Hepatocyte (in vitro differentiated cells): ENCODE results near the gene BACH2. TPM values are rescaled to one million over a fixed set of nuclear protein-coding genes. Genes with fewer than 3 reads are reported as not detected.

Source experiments
- DNase-seq: peaks from one replicate; pipeline ENCODE4 v3.0.0-alpha.2; 2016; ENCODE audit warnings: low spot score
- H2AFZ ChIP-seq: fragments of 200-600 bp; sonication (generic); 2 replicates; pipeline ENCODE4 v1.6.0; 2016; ENCODE audit warnings: antibody characterized with exemption, mild to moderate bottlenecking
- H3K27ac ChIP-seq: fragments of 200-600 bp; sonication (generic); 2 replicates; pipeline ENCODE4 v1.5.1; 2016; ENCODE audit warnings: mild to moderate bottlenecking
- H3K27me3 ChIP-seq: fragments of 200-600 bp; sonication (generic); 2 replicates; pipeline ENCODE4 v1.6.1; 2016
- H3K36me3 ChIP-seq: fragments of 200-600 bp; sonication (generic); replicated peaks from 2 replicates; pipeline ENCODE4 v1.5.1; 2016; ENCODE audit warnings: low read depth; ENCODE audit not compliant: insufficient read depth
- H3K4me1 ChIP-seq: fragments of 200-600 bp; sonication (generic); 2 replicates; pipeline ENCODE4 v1.5.1; 2016; ENCODE audit warnings: mild to moderate bottlenecking, moderate library complexity; ENCODE audit not compliant: insufficient read depth
- H3K4me2 ChIP-seq: fragments of 200-600 bp; sonication (generic); 2 replicates; pipeline ENCODE4 v1.6.0; 2016
- H3K4me3 ChIP-seq: fragments of 200-600 bp; sonication (generic); 2 replicates; pipeline ENCODE4 v1.5.1; 2016; ENCODE audit warnings: mild to moderate bottlenecking
- H3K79me2 ChIP-seq: fragments of 200-600 bp; sonication (generic); 2 replicates; pipeline ENCODE4 v1.6.0; 2017; ENCODE audit warnings: mild to moderate bottlenecking
- H3K9me2 ChIP-seq: fragments of 200-600 bp; sonication (generic); replicated peaks from 2 replicates; pipeline ENCODE4 v1.6.0; 2017; ENCODE audit warnings: mild to moderate bottlenecking; ENCODE audit not compliant: insufficient read depth
- H3K9me3 ChIP-seq: fragments of 200-600 bp; sonication (generic); 2 replicates; pipeline ENCODE4 v1.5.1; 2016; ENCODE audit warnings: low read depth, mild to moderate bottlenecking
- H4K20me1 ChIP-seq: fragments of 200-600 bp; sonication (generic); 2 replicates; pipeline ENCODE4 v1.6.0; 2016; ENCODE audit warnings: mild to moderate bottlenecking; ENCODE audit not compliant: insufficient read depth, poor library complexity, severe bottlenecking
- EZH2 ChIP-seq: fragments of 200-600 bp; sonication (generic); IDR thresholded peaks from 2 replicates; pipeline ENCODE4 v1.6.1; 2016; ENCODE audit warnings: antibody characterized with exemption, mild to moderate bottlenecking, borderline replicate concordance
- EZH2phosphoT487 ChIP-seq: fragments of 200-600 bp; sonication (generic); IDR thresholded peaks from one replicate; pipeline ENCODE4 v1.6.1; 2018; ENCODE audit warnings: antibody characterized with exemption, mild to moderate bottlenecking, low read depth, moderate library complexity; ENCODE audit not compliant: unreplicated experiment, severe bottlenecking
- WGBS: methylation state at CpG from one replicate; pipeline ENCODE4 v1.1.6; 2016; ENCODE audit warnings: low lambda C conversion rate; ENCODE audit errors: missing lambda C conversion rate; 5-methylcytosine and 5-hydroxymethylcytosine counted together
- polyA plus RNA-seq: library from polyadenylated mRNA; unstranded; fragments of >200 nt; fragmentation: Nextera tagmentation; extraction: Ambion mirVana; gene quantifications from 2 replicates; pipeline ENCODE4 v1.2.1, GENCODE V29; 2016
- total RNA-seq: library from RNA; depleted of rRNA; stranded (reverse); fragments of >200 nt; gene quantifications from 2 replicates; pipeline ENCODE4 v1.2.3, GENCODE V29; 2014
- TF ChIP-seq, protein P1 (sequence below): fragments of 200-600 bp; sonication (generic); IDR thresholded peaks from 2 replicates; pipeline ENCODE4 v1.5.1; 2016; ENCODE audit warnings: antibody characterized with exemption, mild to moderate bottlenecking; ENCODE audit not compliant: poor library complexity

Gene BACH2
- total and polyA plus RNA-seq, 2 experiments from 2014 or later = 2.3 to 2.6 TPM

DNA sequence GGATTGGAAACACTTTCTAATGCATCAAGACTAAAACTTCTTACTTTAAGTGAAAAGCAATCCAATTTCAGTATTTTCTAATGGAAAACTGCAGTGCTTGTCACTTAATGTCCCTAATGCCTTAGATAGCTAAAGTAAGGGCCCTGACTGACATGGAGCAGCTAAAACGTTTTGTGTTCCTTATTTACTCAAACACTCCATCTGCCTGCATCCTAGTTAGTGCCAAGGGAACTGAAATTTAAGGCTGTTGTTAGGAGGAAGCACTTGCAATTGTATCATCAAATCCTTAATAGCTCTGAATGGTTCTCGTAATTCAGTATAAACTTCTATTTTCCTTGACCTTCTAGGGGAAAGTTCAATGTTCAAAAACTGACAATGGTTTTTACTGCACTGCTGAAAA, 274.9 kb downstream of the BACH2 start:
- Histone ChIP-seq H3K4me3 (no peak overlapping the region), H3K79me2 (no peaks in the 10 kb centered on the region), H4K20me1 (no peaks in the 10 kb centered on the region), H2AFZ (no peak overlapping the region), H3K27ac (no peak overlapping the region), H3K4me2 (no peak overlapping the region), H3K36me3 (no peaks in the 10 kb centered on the region), H3K9me3 (no peaks in the 10 kb centered on the region), H3K9me2 (no peaks in the 10 kb centered on the region), H3K4me1 (peaks cover 6% of the 10 kb centered on the region), H3K27me3 (no peaks in the 10 kb centered on the region)
- 45% methylated on average over 2 of the region's 2 CpGs for WGBS
- no peak for TF ChIP-seq EZH2
- TF ChIP-seq, protein P1, sequence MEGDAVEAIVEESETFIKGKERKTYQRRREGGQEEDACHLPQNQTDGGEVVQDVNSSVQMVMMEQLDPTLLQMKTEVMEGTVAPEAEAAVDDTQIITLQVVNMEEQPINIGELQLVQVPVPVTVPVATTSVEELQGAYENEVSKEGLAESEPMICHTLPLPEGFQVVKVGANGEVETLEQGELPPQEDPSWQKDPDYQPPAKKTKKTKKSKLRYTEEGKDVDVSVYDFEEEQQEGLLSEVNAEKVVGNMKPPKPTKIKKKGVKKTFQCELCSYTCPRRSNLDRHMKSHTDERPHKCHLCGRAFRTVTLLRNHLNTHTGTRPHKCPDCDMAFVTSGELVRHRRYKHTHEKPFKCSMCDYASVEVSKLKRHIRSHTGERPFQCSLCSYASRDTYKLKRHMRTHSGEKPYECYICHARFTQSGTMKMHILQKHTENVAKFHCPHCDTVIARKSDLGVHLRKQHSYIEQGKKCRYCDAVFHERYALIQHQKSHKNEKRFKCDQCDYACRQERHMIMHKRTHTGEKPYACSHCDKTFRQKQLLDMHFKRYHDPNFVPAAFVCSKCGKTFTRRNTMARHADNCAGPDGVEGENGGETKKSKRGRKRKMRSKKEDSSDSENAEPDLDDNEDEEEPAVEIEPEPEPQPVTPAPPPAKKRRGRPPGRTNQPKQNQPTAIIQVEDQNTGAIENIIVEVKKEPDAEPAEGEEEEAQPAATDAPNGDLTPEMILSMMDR = no peak
- no peak for TF ChIP-seq EZH2phosphoT487
- DNase-seq = no peak

DNA sequence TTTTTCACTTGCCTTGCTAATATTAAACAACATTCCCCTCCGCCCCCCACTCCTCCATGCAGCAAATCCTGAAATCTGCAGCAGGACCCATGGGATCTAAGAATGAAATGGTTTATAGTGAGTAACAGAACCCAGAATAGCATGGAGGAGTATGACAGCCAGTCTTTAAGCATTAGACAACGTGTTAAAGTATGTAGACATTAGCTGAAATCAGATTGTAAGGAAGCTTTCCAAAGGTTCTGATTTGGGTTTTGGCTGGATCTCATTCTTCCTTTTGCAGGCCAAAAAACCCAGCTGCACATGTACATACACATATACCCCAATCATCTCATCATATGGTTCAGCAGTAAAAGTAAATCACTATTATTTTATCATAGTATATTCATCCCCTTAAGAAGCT, 275.9 kb downstream of the BACH2 start:
- Histone ChIP-seq H3K36me3 (no peaks in the 10 kb centered on the region), H3K9me2 (no peaks in the 10 kb centered on the region), H4K20me1 (no peaks in the 10 kb centered on the region), H3K4me1 (no peaks in the 10 kb centered on the region), H2AFZ (no peak overlapping the region), H3K4me2 (no peak overlapping the region), H3K4me3 (no peak overlapping the region), H3K27me3 (no peaks in the 10 kb centered on the region), H3K79me2 (no peaks in the 10 kb centered on the region), H3K27ac (no peak overlapping the region), H3K9me3 (no peaks in the 10 kb centered on the region)
- 88% methylated on average over 2 of the region's 2 CpGs for WGBS
- TF ChIP-seq EZH2phosphoT487 = no peak
- TF ChIP-seq EZH2 = no peak
- TF ChIP-seq, protein P1 = no peak
- DNase-seq = no peak

DNA sequence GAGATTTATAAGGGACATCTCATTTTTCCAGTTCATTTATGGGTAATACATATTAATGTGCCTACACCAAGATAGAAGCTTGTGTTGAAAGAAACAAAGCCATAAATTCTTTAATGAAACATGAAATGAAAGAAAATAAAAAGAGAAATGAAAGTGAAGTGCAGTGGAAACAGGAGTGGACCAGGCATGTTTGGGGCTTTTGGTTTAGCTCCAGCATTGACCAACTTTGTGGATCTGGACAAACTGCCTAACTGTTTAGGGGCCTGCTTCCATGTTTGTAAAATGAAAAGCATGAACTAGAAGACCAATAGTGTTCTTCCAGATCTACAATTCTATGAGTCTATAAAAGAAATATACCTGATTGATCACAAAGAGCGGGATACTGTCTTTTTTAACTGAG, 277.4 kb downstream of the BACH2 start:
- Histone ChIP-seq H3K9me3 (no peaks in the 10 kb centered on the region), H4K20me1 (no peaks in the 10 kb centered on the region), H3K9me2 (no peaks in the 10 kb centered on the region), H3K4me3 (no peak overlapping the region), H3K4me1 (no peaks in the 10 kb centered on the region), H2AFZ (no peak overlapping the region), H3K4me2 (no peak overlapping the region), H3K27me3 (no peaks in the 10 kb centered on the region), H3K36me3 (no peaks in the 10 kb centered on the region), H3K27ac (no peak overlapping the region), H3K79me2 (no peaks in the 10 kb centered on the region)
- DNase-seq = no peak
- WGBS = 97% methylated on average over 1 of the region's 1 CpG
- TF ChIP-seq EZH2 (no peak), EZH2phosphoT487 (no peak)
- TF ChIP-seq, protein P1 = no peak

GRCh38 chr6:90015883-90016282, 280.8 kb downstream of the BACH2 start:
- Histone ChIP-seq H3K79me2 (no peaks in the 10 kb centered on the region), H4K20me1 (no peaks in the 10 kb centered on the region), H3K27me3 (no peaks in the 10 kb centered on the region), H3K27ac (no peak overlapping the region), H3K4me2 (no peak overlapping the region), H3K36me3 (no peaks in the 10 kb centered on the region), H3K4me1 (no peaks in the 10 kb centered on the region), H3K9me2 (no peaks in the 10 kb centered on the region), H3K4me3 (no peak overlapping the region), H3K9me3 (no peaks in the 10 kb centered on the region), H2AFZ (no peak overlapping the region)
- DNase-seq = no peak
- TF ChIP-seq, protein P1 = no peak
- TF ChIP-seq EZH2 = no peak
- no peak for TF ChIP-seq EZH2phosphoT487
- 87% methylated on average over 1 of the region's 1 CpG for WGBS
